Measurements from ENCODE around the gene TAS2R40. TPM values are rescaled to one million over a fixed set of nuclear protein-coding genes. Genes with fewer than 3 reads are reported as not detected.

TAS2R40 gene
- total RNA-seq, 4 donors from 2014 or later: not detected

DNA sequence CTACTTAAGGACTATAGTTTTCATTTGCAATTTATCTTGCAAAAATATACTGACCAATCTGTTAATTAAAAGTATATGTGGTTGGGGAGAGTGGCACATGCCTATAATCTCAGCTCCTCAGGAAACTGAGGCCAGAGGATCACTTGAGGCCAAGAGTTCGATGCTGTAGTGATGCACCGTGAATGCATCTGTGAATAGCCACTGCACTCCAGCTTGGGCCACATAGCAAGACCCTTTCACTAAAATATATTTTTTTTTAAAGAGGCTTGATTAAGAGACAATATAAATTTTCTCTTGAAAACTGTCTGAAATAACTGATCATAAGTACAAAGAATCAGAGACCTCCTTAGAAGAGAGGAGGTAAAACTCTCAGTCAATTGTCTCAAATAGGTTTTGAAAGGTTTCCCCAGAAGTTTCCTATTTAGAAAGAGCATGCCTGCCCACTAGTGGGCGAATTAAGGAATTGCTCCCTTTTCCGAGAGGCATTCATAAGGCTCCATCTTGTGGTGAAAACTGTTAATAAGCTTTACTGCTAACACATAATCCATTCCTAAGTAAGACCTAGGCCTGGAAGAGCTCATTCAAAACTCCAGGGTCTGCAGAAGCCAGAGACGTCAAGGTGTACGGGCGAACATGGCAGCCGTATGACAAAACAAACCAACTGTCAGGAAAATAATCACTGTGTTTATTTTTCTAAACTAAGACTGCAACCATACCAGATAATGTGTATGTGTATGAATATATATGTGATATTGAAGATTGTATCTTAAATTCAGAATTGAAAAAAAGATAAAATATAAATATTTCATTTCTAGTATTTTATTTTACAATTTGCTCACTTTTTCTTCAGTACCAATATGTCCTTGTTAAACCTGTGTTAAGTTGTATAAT lies 6.8 kb upstream of the TAS2R40 start:
- no peak overlapping the region for H3K27ac ChIP-seq
- ATAC-seq: peak; percentile 70
- no peak overlapping the region for H3K4me3 ChIP-seq
- peaks cover 0 to 13% (median 0%) of the 10 kb centered on the region in 3 donors for H3K4me1 ChIP-seq
- TF ChIP-seq, protein P1, sequence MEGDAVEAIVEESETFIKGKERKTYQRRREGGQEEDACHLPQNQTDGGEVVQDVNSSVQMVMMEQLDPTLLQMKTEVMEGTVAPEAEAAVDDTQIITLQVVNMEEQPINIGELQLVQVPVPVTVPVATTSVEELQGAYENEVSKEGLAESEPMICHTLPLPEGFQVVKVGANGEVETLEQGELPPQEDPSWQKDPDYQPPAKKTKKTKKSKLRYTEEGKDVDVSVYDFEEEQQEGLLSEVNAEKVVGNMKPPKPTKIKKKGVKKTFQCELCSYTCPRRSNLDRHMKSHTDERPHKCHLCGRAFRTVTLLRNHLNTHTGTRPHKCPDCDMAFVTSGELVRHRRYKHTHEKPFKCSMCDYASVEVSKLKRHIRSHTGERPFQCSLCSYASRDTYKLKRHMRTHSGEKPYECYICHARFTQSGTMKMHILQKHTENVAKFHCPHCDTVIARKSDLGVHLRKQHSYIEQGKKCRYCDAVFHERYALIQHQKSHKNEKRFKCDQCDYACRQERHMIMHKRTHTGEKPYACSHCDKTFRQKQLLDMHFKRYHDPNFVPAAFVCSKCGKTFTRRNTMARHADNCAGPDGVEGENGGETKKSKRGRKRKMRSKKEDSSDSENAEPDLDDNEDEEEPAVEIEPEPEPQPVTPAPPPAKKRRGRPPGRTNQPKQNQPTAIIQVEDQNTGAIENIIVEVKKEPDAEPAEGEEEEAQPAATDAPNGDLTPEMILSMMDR (IDR thresholded peaks at IDR 0.05): peak; percentile 97 to 99 (median 98)
- no peak for TF ChIP-seq POLR2A (IDR thresholded peaks at IDR 0.05)
- H3K27me3 ChIP-seq: no peaks in the 10 kb centered on the region
- no peaks in the 10 kb centered on the region for H3K9me3 ChIP-seq
- H3K36me3 ChIP-seq: no peaks in the 10 kb centered on the region
- 18 to 20% methylated on average over 8 of the region's 8 CpGs for WGBS, 2 donors (ENCODE audit: low coverage in 1 of 2)

DNA sequence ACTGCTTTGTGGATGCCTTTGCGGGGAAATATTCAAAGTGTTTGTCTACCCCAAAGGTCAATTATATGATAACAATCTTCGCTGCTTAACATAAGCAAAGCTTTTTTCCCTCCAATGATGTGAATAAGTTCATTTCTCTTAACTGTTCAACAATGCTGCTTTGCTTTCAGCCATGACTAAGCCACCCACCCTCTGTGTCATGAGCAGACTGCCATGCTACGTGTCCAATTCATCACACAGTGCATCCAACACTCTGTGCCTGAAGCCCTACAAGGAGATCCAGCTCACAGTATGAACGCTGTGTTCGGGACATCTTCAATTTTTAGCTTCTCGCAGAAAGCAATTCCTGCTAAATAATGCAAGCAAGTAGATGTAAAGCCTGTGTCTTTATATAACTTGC lies 5.7 kb upstream of the TAS2R40 start:
- 64 to 69% methylated on average over 5 to 6 of the region's 6 CpGs for WGBS, 2 donors (ENCODE audit: low coverage in 1 of 2)
- H3K36me3 ChIP-seq: no peaks in the 10 kb centered on the region
- peak overlapping the region in 1 of 4 donors; percentile 7 for H3K27ac ChIP-seq
- no peak for ATAC-seq
- H3K4me3 ChIP-seq: no peak overlapping the region
- peaks cover 0 to 13% (median 0%) of the 10 kb centered on the region in 3 donors for H3K4me1 ChIP-seq
- TF ChIP-seq POLR2AphosphoS5 (IDR thresholded peaks at IDR 0.05): no peak
- no peak for TF ChIP-seq POLR2A (IDR thresholded peaks at IDR 0.05)
- no peak for TF ChIP-seq EP300 (IDR thresholded peaks at IDR 0.05)
- TF ChIP-seq, protein P1 (IDR thresholded peaks at IDR 0.05): no peak
- H3K9me3 ChIP-seq: no peaks in the 10 kb centered on the region
- no peaks in the 10 kb centered on the region for H3K27me3 ChIP-seq

DNA sequence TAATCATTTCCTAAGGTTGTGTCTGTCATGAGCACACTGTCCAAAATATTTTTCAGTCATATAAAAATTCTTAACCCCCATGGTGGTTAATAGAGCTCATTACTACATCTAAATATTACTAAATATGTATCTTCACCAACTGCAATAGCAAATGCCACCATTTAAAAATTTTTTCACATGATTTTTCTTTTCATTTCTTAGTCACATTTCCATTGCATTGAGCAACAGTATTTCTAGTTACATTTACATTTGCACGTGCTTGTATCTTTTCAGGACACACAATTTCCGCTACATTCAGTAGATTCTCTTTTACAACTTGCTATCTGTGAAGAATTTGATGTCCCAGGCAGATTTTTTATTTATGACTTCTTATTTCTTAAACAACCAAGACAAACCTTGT lies 5.2 kb upstream of the TAS2R40 start:
- Histone ChIP-seq H3K27ac (no peak overlapping the region), H3K27me3 (no peaks in the 10 kb centered on the region), H3K36me3 (no peaks in the 10 kb centered on the region), H3K9me3 (no peaks in the 10 kb centered on the region), H3K4me3 (no peak overlapping the region), H3K4me1 (peaks cover 0 to 13% (median 0%) of the 10 kb centered on the region in 3 donors)
- TF ChIP-seq EP300 (IDR thresholded peaks at IDR 0.05) (no peak), POLR2AphosphoS5 (IDR thresholded peaks at IDR 0.05) (no peak), POLR2A (IDR thresholded peaks at IDR 0.05) (no peak)
- TF ChIP-seq, protein P1 (IDR thresholded peaks at IDR 0.05): no peak
- WGBS, 2 donors (ENCODE audit: low coverage in 1 of 2): 88 to 92% methylated on average over 2 of the region's 2 CpGs
- no peak for ATAC-seq

DNA sequence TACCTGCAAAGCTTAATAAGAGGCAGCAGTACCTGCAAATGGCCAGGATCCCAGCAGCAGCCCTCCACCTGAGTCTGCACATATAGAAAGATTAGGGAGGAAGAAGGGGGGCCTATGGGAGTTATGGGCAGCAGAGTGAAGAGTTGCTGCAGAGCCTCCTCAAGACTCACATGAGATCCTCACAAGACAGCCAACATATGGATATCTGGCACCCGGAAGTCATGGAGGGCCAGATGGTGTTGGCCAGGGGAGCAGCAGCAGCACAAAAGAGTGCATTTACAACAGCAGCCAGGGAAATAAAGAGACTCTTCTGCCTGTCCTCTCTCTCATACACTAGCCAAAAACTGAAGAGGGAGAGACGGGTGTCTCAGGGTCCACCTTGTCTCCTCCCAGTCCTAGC lies 4.0 kb upstream of the TAS2R40 start:
- H3K36me3 ChIP-seq: no peaks in the 10 kb centered on the region
- no peaks in the 10 kb centered on the region for H3K27me3 ChIP-seq
- ATAC-seq: no peak
- H3K4me3 ChIP-seq: no peak overlapping the region
- H3K9me3 ChIP-seq: no peaks in the 10 kb centered on the region
- H3K4me1 ChIP-seq: peaks cover 0 to 13% (median 0%) of the 10 kb centered on the region in 3 donors
- no peak overlapping the region for H3K27ac ChIP-seq
- no peak for TF ChIP-seq EP300 (IDR thresholded peaks at IDR 0.05)
- no peak for TF ChIP-seq POLR2A (IDR thresholded peaks at IDR 0.05)
- TF ChIP-seq, protein P1 (IDR thresholded peaks at IDR 0.05): no peak
- no peak for TF ChIP-seq POLR2AphosphoS5 (IDR thresholded peaks at IDR 0.05)
- WGBS, 2 donors (ENCODE audit: low coverage in 1 of 2): 50 to 51% methylated on average over 2 of the region's 2 CpGs

DNA sequence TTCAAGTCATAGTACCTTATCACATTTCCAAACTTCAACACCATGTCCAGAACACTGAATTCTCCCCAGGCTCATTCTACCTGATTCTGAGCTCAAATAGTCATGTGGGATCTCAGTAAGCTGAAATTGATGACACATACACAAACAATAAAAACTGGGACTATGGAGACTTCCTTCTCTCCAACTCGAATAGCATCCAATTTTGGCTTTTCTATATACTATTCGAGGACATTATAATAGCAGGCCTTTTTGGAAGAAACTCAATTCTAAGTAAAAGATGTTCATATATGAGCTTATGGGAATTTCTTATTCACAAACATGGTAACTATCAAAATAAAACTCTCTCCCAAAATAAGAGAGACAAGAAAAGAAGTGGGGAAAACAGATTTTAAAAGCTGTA lies 551 bp upstream of the TAS2R40 start:
- no peak for ATAC-seq
- Histone ChIP-seq H3K4me1 (peaks cover 0 to under 1% (median 0%) of the 10 kb centered on the region in 3 donors), H3K36me3 (no peaks in the 10 kb centered on the region), H3K27ac (no peak overlapping the region), H3K4me3 (no peak overlapping the region), H3K27me3 (no peaks in the 10 kb centered on the region), H3K9me3 (no peaks in the 10 kb centered on the region)
- WGBS, 2 donors (ENCODE audit: low coverage in 1 of 2): 65 to 72% methylated on average over 2 of the region's 2 CpGs
- TF ChIP-seq POLR2A (IDR thresholded peaks at IDR 0.05) (no peak), EP300 (IDR thresholded peaks at IDR 0.05) (no peak), POLR2AphosphoS5 (IDR thresholded peaks at IDR 0.05) (no peak)
- TF ChIP-seq, protein P1 (IDR thresholded peaks at IDR 0.05): no peak

All from gastroesophageal sphincter (tissue), 4 donors.